Smooth muscle cell (in vitro differentiated cells): ENCODE measurements around the gene AATF. TPM values are rescaled to one million over a fixed set of nuclear protein-coding genes. Genes with fewer than 3 reads are reported as not detected.

Experiments
- DNase-seq: peaks from one replicate; lab custom pipeline; 2025; ENCODE audit not compliant: unreplicated experiment; lab: John Stamatoyannopoulos, UW
- H2AFZ ChIP-seq: fragments of 200-600 bp; sonication (generic); 2 replicates; pipeline ENCODE4 v1.6.0; 2016; ENCODE audit warnings: antibody characterized with exemption, low read depth, mild to moderate bottlenecking
- H3F3A ChIP-seq: fragments of 200-600 bp; sonication (generic); 2 replicates; pipeline ENCODE4 v1.6.0; 2017; ENCODE audit warnings: antibody characterized with exemption, low read depth
- H3K27ac ChIP-seq: fragments of 200-600 bp; sonication (generic); 2 replicates; pipeline ENCODE4 v1.5.1; 2016; ENCODE audit warnings: low read depth, mild to moderate bottlenecking
- H3K27me3 ChIP-seq: fragments of 200-600 bp; sonication (generic); 2 replicates; pipeline ENCODE4 v1.6.1; 2016; ENCODE audit warnings: low read depth, mild to moderate bottlenecking
- H3K36me3 ChIP-seq: fragments of 200-600 bp; sonication (generic); 2 replicates; pipeline ENCODE4 v1.5.1; 2016; ENCODE audit warnings: low read depth
- H3K4me1 ChIP-seq: fragments of 200-600 bp; sonication (generic); 2 replicates; pipeline ENCODE4 v1.5.1; 2016; ENCODE audit warnings: low read depth
- H3K4me2 ChIP-seq: fragments of 200-600 bp; sonication (generic); 2 replicates; pipeline ENCODE4 v1.6.0; 2016; ENCODE audit warnings: mild to moderate bottlenecking
- H3K4me3 ChIP-seq: fragments of 200-600 bp; sonication (generic); 2 replicates; pipeline ENCODE4 v1.5.1; 2016; ENCODE audit warnings: mild to moderate bottlenecking
- H3K79me2 ChIP-seq: fragments of 200-600 bp; sonication (generic); 2 replicates; pipeline ENCODE4 v1.6.0; 2016; ENCODE audit warnings: low read depth, mild to moderate bottlenecking
- H3K9ac ChIP-seq: fragments of 200-600 bp; sonication (generic); 2 replicates; pipeline ENCODE4 v1.6.0; 2016; ENCODE audit warnings: low read depth
- H3K9me3 ChIP-seq: fragments of 200-600 bp; sonication (generic); replicated peaks from 2 replicates; pipeline ENCODE4 v1.5.1; 2016; ENCODE audit warnings: low read depth
- H4K20me1 ChIP-seq: fragments of 200-600 bp; sonication (generic); 2 replicates; pipeline ENCODE4 v1.6.0; 2016; ENCODE audit warnings: low read depth
- CTCF ChIP-seq: fragments of 200-600 bp; sonication (generic); IDR thresholded peaks from 2 replicates; pipeline ENCODE4 v1.5.1; 2017; ENCODE audit warnings: borderline replicate concordance, mild to moderate bottlenecking, antibody characterized with exemption; ENCODE audit not compliant: insufficient read depth, poor library complexity, severe bottlenecking
- WGBS: methylation state at CpG from one replicate; pipeline ENCODE4 v1.1.7; 2016; ENCODE audit warnings: low lambda C conversion rate; 5-methylcytosine and 5-hydroxymethylcytosine counted together
- polyA plus RNA-seq: library from polyadenylated mRNA; unstranded; fragments of >200 nt; fragmentation: Nextera tagmentation; extraction: Ambion mirVana; gene quantifications from 2 replicates; pipeline ENCODE4 v1.2.1, GENCODE V29; 2016
- total RNA-seq: library from RNA; depleted of rRNA; stranded (reverse); fragments of >200 nt; gene quantifications from 2 replicates; pipeline ENCODE4 v1.2.3, GENCODE V29; 2014

AATF gene
- total and polyA plus RNA-seq, 2 experiments from 2014 or later = 18.5 to 38.0 TPM

- 91% methylated on average over 9 of the region's 9 CpGs for WGBS
- Histone ChIP-seq H4K20me1 (no peaks in the 10 kb centered on the region), H3K27ac (no peak overlapping the region), H3K4me3 (no peak overlapping the region), H3K9ac (no peak overlapping the region), H2AFZ (no peak overlapping the region), H3K4me2 (no peak overlapping the region), H3K27me3 (no peaks in the 10 kb centered on the region), H3K79me2 (no peaks in the 10 kb centered on the region), H3K36me3 (no peaks in the 10 kb centered on the region), H3K9me3 (no peaks in the 10 kb centered on the region), H3K4me1 (no peaks in the 10 kb centered on the region), H3F3A (no peaks in the 10 kb centered on the region)
- no peak for DNase-seq
- no peak for TF ChIP-seq CTCF
Measured at GRCh38 chr17:37062021-37062420, 113.3 kb downstream of the AATF start.

GRCh38 chr17:37064206-37064605 lies 115.5 kb downstream of the AATF start:
- no peaks in the 10 kb centered on the region for H3K4me1 ChIP-seq
- H3K36me3 ChIP-seq = no peaks in the 10 kb centered on the region
- no peak overlapping the region for H3K4me2 ChIP-seq
- no peak for TF ChIP-seq CTCF
- H2AFZ ChIP-seq = no peak overlapping the region
- no peak overlapping the region for H3K9ac ChIP-seq
- 83% methylated on average over 11 of the region's 11 CpGs for WGBS
- H3K9me3 ChIP-seq = no peaks in the 10 kb centered on the region
- H3F3A ChIP-seq = no peaks in the 10 kb centered on the region
- H3K27ac ChIP-seq = no peak overlapping the region
- H3K27me3 ChIP-seq = no peaks in the 10 kb centered on the region
- H4K20me1 ChIP-seq = no peaks in the 10 kb centered on the region
- no peak for DNase-seq
- no peaks in the 10 kb centered on the region for H3K79me2 ChIP-seq
- no peak overlapping the region for H3K4me3 ChIP-seq

- 80% methylated on average over 8 of the region's 8 CpGs for whole genome bisulfite sequencing
- H4K20me1 ChIP-seq = no peaks in the 10 kb centered on the region
- no peak overlapping the region for H3K4me3 ChIP-seq
- H3K9ac ChIP-seq = no peak overlapping the region
- H3K9me3 ChIP-seq = no peaks in the 10 kb centered on the region
- TF ChIP-seq CTCF = no peak
- no peak for DNase-seq
- no peaks in the 10 kb centered on the region for H3K36me3 ChIP-seq
- no peak overlapping the region for H3K27ac ChIP-seq
- H3F3A ChIP-seq = no peaks in the 10 kb centered on the region
- no peaks in the 10 kb centered on the region for H3K79me2 ChIP-seq
- H2AFZ ChIP-seq = no peak overlapping the region
- no peaks in the 10 kb centered on the region for H3K4me1 ChIP-seq
- H3K4me2 ChIP-seq = no peak overlapping the region
- no peaks in the 10 kb centered on the region for H3K27me3 ChIP-seq
Measured at GRCh38 chr17:37064956-37065355, 116.2 kb downstream of the AATF start.

- Histone ChIP-seq H3K27me3 (no peaks in the 10 kb centered on the region), H3F3A (no peaks in the 10 kb centered on the region), H3K27ac (no peak overlapping the region), H3K36me3 (no peaks in the 10 kb centered on the region), H4K20me1 (no peaks in the 10 kb centered on the region), H3K79me2 (no peaks in the 10 kb centered on the region), H3K4me1 (no peaks in the 10 kb centered on the region), H3K9ac (no peak overlapping the region), H3K4me3 (no peak overlapping the region), H3K4me2 (no peak overlapping the region), H3K9me3 (no peaks in the 10 kb centered on the region), H2AFZ (no peak overlapping the region)
- no peak for DNase-seq
- no peak for TF ChIP-seq CTCF
- 66% methylated on average over 23 of the region's 23 CpGs for WGBS
Measured at GRCh38 chr17:37065486-37066321, 117.0 kb downstream of the AATF start.
